Dendritic cell treated with granulocyte-macrophage colony-stimulating factor and Interleukin-4, amounts not matched to agents 40 ng/mL and 50 ng/mL, for 4 days (primary cell): ENCODE results near the gene LAMB2.

Experiments used
- H3K27ac Mint-ChIP-seq: one replicate; pipeline ENCODE4 v1.8.0; 2022; ENCODE audit warnings: mild to moderate bottlenecking, mixed read lengths
- H3K27me3 Mint-ChIP-seq: one replicate; pipeline ENCODE4 v1.8.0; 2022; ENCODE audit warnings: mild to moderate bottlenecking, mixed read lengths
- H3K36me3 Mint-ChIP-seq: one replicate; pipeline ENCODE4 v1.8.0; 2022; ENCODE audit warnings: low read depth, mixed read lengths
- H3K4me1 Mint-ChIP-seq: one replicate; pipeline ENCODE4 v1.8.0; 2022; ENCODE audit warnings: low read depth, mixed read lengths
- H3K4me3 Mint-ChIP-seq: one replicate; pipeline ENCODE4 v1.8.0; 2022; ENCODE audit warnings: mild to moderate bottlenecking, moderate library complexity, mixed read lengths
- H3K9me3 Mint-ChIP-seq: one replicate; pipeline ENCODE4 v1.8.0; 2022; ENCODE audit warnings: mixed read lengths
- intact Hi-C: fragments of 100-400 bp; cut with micrococcal nuclease; formaldehyde crosslinking; loops from one replicate; pipeline ENCODE4 v1.15.0; 2022

Gene LAMB2

GRCh38 chr3:49098429-49098828 is 34.4 kb downstream of the LAMB2 start:
- H3K9me3 Mint-ChIP-seq, result no peaks in the 10 kb centered on the region
- H3K27me3 Mint-ChIP-seq, result no peaks in the 10 kb centered on the region
- peaks cover 85% of the 10 kb centered on the region for H3K36me3 Mint-ChIP-seq
- no peak overlapping the region for H3K27ac Mint-ChIP-seq
- no peak overlapping the region for H3K4me3 Mint-ChIP-seq
- H3K4me1 Mint-ChIP-seq, result peaks cover 16% of the 10 kb centered on the region
- intact Hi-C loops, result no loop called here

DNA sequence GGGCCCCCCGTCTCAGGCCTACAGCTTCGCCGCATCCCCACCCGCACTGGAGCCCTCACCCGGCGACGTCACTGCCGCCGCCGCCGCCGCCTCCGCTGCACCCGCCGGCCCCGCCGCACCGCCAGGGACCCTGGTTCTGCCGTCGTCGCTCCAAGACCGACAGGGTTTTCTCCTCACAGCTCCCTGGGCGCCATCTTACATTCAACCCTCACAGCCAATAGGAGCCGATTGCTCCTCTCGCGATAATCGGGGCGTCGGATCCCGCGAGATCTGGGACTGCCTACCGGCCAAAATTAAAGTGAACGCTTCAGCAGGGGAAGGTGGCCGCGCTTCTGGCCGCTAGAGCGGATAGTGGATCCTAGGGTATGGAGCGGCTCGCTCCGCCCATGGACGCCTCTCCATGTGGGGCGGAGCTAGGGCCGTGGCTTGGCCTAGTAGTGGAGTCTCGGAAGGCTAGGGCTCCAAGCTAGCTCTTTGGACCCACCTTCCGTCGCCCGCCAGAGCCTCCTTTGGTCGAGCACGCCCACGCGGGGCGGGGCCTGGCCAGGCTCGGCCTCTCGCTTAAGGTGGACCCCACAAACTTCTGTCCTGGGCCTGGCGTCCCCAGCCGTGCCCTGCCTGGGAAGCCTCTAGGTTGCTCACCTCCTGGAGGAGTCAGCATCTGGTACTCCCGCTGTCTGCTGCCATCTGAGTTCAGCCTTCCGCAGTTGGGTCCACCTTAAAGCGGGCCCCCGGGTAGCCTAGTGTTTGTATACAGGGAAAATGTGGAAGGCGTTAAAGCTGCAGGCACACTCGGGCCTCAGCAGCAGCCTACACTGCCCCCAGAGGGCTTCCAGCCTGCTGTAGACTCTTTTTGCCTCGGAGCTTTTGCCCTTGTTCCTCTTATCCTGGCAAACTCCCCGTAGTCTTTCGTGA is 38.7 kb downstream of the LAMB2 start, which contains the start of gene QRICH1:
QRICH1 (minus strand) TSS at position 219 of the 915 bp plus-strand sequence. CDS start 17,054 bp downstream, outside the sequence.
- H3K27ac Mint-ChIP-seq, result peak within 1 kb of the TSS; percentile 98
- no peaks in the 10 kb centered on the region for H3K9me3 Mint-ChIP-seq
- H3K27me3 Mint-ChIP-seq, result no peaks in the 10 kb centered on the region
- intact Hi-C loops, result loop anchor here (1.0 to 5.0 kb wide), 5 partner anchors 10 to 177 kb away; partner anchors contain the start of genes ARIH2, IMPDH2, LAMB2 and QARS1
- H3K36me3 Mint-ChIP-seq, result peaks cover 79% of the 10 kb centered on the region
- H3K4me3 Mint-ChIP-seq, result peak within 1 kb of the TSS; percentile 92
- peaks cover 31% of the 10 kb centered on the region for H3K4me1 Mint-ChIP-seq

GRCh38 chr3:49092938-49093852 is 39.7 kb downstream of the LAMB2 start:
- Mint-ChIP-seq H3K36me3 (peaks cover 75% of the 10 kb centered on the region), H3K4me1 (peaks cover 31% of the 10 kb centered on the region), H3K9me3 (no peaks in the 10 kb centered on the region), H3K27ac (peak overlapping the region; percentile 98), H3K27me3 (no peaks in the 10 kb centered on the region), H3K4me3 (peak overlapping the region; percentile 92)
- intact Hi-C loops, result loop anchor here (5.0 kb wide), 2 partner anchors 66 to 176 kb away; partner anchors contain the start of genes ARIH2 and IMPDH2

DNA sequence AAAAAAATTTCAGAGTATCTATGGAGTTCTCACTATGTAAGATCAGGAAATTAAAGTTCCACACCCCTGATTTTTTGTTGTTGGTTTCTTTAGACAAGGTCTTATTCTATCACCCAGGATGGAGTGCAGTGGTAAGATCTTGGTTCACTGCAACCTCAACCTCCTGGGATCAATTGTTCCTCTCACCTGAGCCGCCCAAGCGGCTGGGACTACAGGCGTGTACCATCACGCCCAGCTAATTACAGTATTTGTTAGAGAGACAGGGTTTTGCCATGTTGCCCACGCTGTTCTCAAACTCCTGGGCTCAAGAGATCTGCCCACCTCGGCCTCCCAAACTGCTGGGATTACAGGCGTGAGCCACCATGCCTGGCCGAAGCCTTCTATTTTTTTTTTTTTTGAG is 51.4 kb downstream of the LAMB2 start:
- H3K36me3 Mint-ChIP-seq, result peaks cover 58% of the 10 kb centered on the region
- no peak overlapping the region for H3K27ac Mint-ChIP-seq
- H3K4me1 Mint-ChIP-seq, result peaks cover 5% of the 10 kb centered on the region
- no peaks in the 10 kb centered on the region for H3K27me3 Mint-ChIP-seq
- H3K4me3 Mint-ChIP-seq, result no peak overlapping the region
- no peaks in the 10 kb centered on the region for H3K9me3 Mint-ChIP-seq
- intact Hi-C loops, result no loop called here

DNA sequence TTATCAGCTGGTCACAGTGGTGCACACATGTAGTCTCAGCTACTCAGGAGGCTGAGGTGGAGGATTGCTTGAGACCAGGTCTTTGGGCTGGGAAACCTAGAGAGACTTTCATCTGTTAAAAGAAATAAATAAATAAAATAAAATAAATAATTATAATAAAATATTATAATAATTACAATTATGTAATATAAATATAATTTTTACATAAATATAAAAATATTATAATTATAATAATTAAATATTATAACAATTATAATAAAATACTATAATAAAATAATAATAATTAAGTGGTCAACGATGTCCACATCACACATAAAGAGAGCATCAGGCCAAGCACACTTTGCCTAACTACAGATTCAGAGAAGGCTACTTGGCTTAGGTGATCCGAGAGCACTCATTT is 53.6 kb downstream of the LAMB2 start:
- no peak overlapping the region for H3K4me3 Mint-ChIP-seq
- H3K4me1 Mint-ChIP-seq, result no peaks in the 10 kb centered on the region
- H3K27ac Mint-ChIP-seq, result no peak overlapping the region
- H3K27me3 Mint-ChIP-seq, result no peaks in the 10 kb centered on the region
- peaks cover 62% of the 10 kb centered on the region for H3K36me3 Mint-ChIP-seq
- intact Hi-C loops, result no loop called here
- H3K9me3 Mint-ChIP-seq, result no peaks in the 10 kb centered on the region

- Mint-ChIP-seq H3K27ac (no peak overlapping the region), H3K4me1 (no peaks in the 10 kb centered on the region)
Measured at GRCh38 chr3:49076646-49077045, 56.2 kb downstream of the LAMB2 start.

DNA sequence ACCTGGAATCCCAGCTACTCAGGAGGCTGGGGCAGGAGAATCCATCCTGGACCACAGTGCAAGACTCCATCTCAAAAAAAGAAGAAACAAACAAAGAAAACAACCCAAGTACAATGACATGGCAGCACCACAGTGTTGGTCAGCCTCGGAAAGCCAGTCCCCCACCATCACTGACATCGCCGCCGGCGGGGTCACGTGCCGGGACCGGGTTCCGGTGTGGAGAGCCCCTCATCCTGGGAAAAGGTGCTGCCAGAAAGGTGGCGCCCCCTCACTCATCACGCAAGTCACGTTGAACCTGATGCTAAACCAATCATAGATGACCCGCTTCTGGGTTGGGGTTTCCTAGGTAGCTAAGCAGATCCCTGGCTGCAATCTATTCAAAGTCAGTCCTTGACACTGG is 56.7 kb downstream of the LAMB2 start:
- Mint-ChIP-seq H3K9me3 (no peaks in the 10 kb centered on the region), H3K4me1 (no peaks in the 10 kb centered on the region), H3K4me3 (no peak overlapping the region), H3K27ac (no peak overlapping the region), H3K27me3 (no peaks in the 10 kb centered on the region), H3K36me3 (peaks cover 87% of the 10 kb centered on the region)
- intact Hi-C loops, result no loop called here

More at GRCh38 chr3:49076646-49077045, 56.2 kb downstream of the LAMB2 start:
- no peak overlapping the region for H3K4me3 Mint-ChIP-seq
- no peaks in the 10 kb centered on the region for H3K27me3 Mint-ChIP-seq
- H3K36me3 Mint-ChIP-seq, result peaks cover 81% of the 10 kb centered on the region
- intact Hi-C loops, result no loop called here
- no peaks in the 10 kb centered on the region for H3K9me3 Mint-ChIP-seq
